Neural cell (in vitro differentiated cells): Measurements from ENCODE around the gene LDB2.

Source experiments
- EZH2 ChIP-seq: fragments of 200-600, 300-800 bp; shearing (Covaris generic), sonication (generic); IDR thresholded peaks from 2 replicates; pipeline ENCODE4 v1.6.1; 2014; ENCODE audit warnings: antibody characterized with exemption, low read length, borderline replicate concordance, mild to moderate bottlenecking; ENCODE audit not compliant: insufficient read depth, poor library complexity, severe bottlenecking
- POLR2AphosphoS5 ChIP-seq: IDR thresholded peaks from 2 replicates; pipeline ENCODE4 v1.6.1; 2012
- TAF1 ChIP-seq: IDR thresholded peaks from 2 replicates; pipeline ENCODE4 v1.6.1; 2012; ENCODE audit warnings: low read depth
- TF ChIP-seq, protein P1 (sequence below): fragments of 450-650 bp; IDR thresholded peaks from 2 replicates; pipeline ENCODE4 v1.5.1; 2014; ENCODE audit warnings: antibody characterized with exemption, mild to moderate bottlenecking, moderate library complexity; ENCODE audit not compliant: poor library complexity, severe bottlenecking

DNA sequence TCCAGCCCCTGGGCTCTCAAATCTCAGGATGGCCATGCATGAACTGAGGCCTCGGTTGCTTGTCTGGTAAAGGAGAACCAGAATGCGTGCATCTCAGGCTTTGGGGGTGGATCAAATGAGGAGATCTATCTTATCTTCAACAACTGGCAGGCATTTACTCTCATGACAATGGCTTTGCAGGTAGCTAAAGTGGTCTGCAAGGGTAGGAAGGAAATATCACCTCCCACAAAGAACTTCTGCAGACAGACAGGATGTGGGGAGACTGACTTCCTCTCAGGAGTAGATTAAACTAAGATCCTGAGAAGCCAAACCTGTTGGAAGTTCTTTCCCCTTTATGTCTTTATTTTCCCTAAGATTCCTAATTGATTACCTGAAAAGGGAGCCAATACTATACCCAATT is 7.8 kb downstream of the LDB2 start:
- TF ChIP-seq, protein P1, sequence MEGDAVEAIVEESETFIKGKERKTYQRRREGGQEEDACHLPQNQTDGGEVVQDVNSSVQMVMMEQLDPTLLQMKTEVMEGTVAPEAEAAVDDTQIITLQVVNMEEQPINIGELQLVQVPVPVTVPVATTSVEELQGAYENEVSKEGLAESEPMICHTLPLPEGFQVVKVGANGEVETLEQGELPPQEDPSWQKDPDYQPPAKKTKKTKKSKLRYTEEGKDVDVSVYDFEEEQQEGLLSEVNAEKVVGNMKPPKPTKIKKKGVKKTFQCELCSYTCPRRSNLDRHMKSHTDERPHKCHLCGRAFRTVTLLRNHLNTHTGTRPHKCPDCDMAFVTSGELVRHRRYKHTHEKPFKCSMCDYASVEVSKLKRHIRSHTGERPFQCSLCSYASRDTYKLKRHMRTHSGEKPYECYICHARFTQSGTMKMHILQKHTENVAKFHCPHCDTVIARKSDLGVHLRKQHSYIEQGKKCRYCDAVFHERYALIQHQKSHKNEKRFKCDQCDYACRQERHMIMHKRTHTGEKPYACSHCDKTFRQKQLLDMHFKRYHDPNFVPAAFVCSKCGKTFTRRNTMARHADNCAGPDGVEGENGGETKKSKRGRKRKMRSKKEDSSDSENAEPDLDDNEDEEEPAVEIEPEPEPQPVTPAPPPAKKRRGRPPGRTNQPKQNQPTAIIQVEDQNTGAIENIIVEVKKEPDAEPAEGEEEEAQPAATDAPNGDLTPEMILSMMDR: no peak
- TF ChIP-seq POLR2AphosphoS5 (no peak), TAF1 (no peak), EZH2 (no peak)
